Heart right ventricle (tissue), 16 donors: ENCODE data around the gene PRKAG3. TPM values are rescaled to one million over a fixed set of nuclear protein-coding genes. Genes with fewer than 3 reads are reported as not detected.
"Not testable (repeated sequence)": the region's sequence is repeated elsewhere in the genome, so short reads cannot be mapped to it uniquely, and the experiment has no call there.

Source experiments
- ATAC-seq, 8 donors: fragments of 200-7000 bp; cut with Tn5 transposase; one replicate each; pipeline ENCODE4 v1.9.1; 2020; ENCODE audit warnings: mild to moderate bottlenecking in 8 of 8, moderate library complexity in 8 of 8, moderate number of reproducible peaks in 1 of 8
- DNase-seq, 2 donors: peaks; one replicate each; pipeline ENCODE4 v3.0.0-alpha.2; 2020
- H3K27ac ChIP-seq, 10 donors: fragments of 200-600 bp; sonication (generic) in 2 of 10; one replicate each; pipeline versions ENCODE4 v1.5.0 to v1.8.0; 2020 to 2022; ENCODE audit warnings: mild to moderate bottlenecking in 3 of 10
- H3K27me3 ChIP-seq, 7 donors: fragments of 200-600 bp; one replicate each; pipeline ENCODE4 v1.8.0; 2021 to 2022; ENCODE audit warnings: mild to moderate bottlenecking in 2 of 7
- H3K36me3 ChIP-seq, 9 donors: fragments of 200-600 bp; sonication (generic) in 1 of 9; one replicate each; pipeline versions ENCODE4 v1.5.0 to v1.8.0; 2020 to 2022; ENCODE audit warnings: mild to moderate bottlenecking in 2 of 9
- H3K4me1 ChIP-seq, 9 donors: fragments of 200-600 bp; sonication (generic) in 1 of 9; one replicate each; pipeline versions ENCODE4 v1.5.0 to v1.8.0; 2020 to 2022; ENCODE audit warnings: mild to moderate bottlenecking in 4 of 9
- H3K4me3 ChIP-seq, 10 donors: fragments of 200-600 bp; sonication (generic) in 2 of 10; one replicate each; pipeline versions ENCODE4 v1.5.0 to v1.8.0; 2020 to 2022; ENCODE audit warnings: mild to moderate bottlenecking in 7 of 10, moderate library complexity in 2 of 10
- H3K9me3 ChIP-seq, 11 donors: fragments of 200-600 bp in 10 of 11; sonication (generic) in 2 of 11; one replicate each; pipeline versions ENCODE4 v1.5.0 to v1.8.0; 2013 to 2022; ENCODE audit warnings: mild to moderate bottlenecking in 2 of 11, control low read depth in 1 of 11, moderate library complexity in 1 of 11
- WGBS, 2 donors: extraction: QIAGEN DNeasy Blood & Tissue Kit; methylation state at CpG; one replicate each; pipeline ENCODE4 v1.1.7; 2013; ENCODE audit warnings: inconsistent platforms in 1 of 2; 5-methylcytosine and 5-hydroxymethylcytosine counted together
- intact Hi-C, 10 donors: fragments of 100-400 bp; cut with DNase I; formaldehyde crosslinking; loops; one replicate each; pipeline versions ENCODE4 v1.11.1 to v1.14.2; 2022
- microRNA-seq, 2 donors: library from miRNA; unstranded; fragments of <30 nt; microRNA quantifications; one replicate each; pipeline ENCODE4 v1.2.0, GENCODE V29; 2021
- polyA plus RNA-seq, 2 donors: library from polyadenylated mRNA; stranded (reverse); fragments of 200-250 nt; gene quantifications; one replicate each; pipeline ENCODE4 v1.2.3, GENCODE V29; 2013
- total RNA-seq, 10 donors: library from RNA; stranded (reverse); fragmentation: NEBNext Ultra II Directional in 3 of 10; extraction: Animal tissue kit (Norgen Biotek cat#: 25700) in 3 of 10; gene quantifications; one replicate each; pipeline versions ENCODE4 v1.2.1 to v1.2.4, GENCODE V29; 2021 to 2023
- TF ChIP-seq, protein P1 (sequence below), 9 donors: fragments of 200-600 bp; sonication (generic) in 2 of 9; IDR thresholded peaks; one replicate each; pipeline versions ENCODE4 v1.5.0 to v1.8.0; 2021 to 2022; ENCODE audit warnings: antibody characterized with exemption in 9 of 9, mild to moderate bottlenecking in 5 of 9, moderate library complexity in 1 of 9
- donor health status: Arrhythmogenic right ventricular cardiomyopathy.
- donor health status: ischemic (EF 13 %, LVEDD 7.1; RV severe dilation, severe dysfunction).
- donor health status: healthy with polysubstance abuse.
- donor health status: DM: no; HTN: yes; CAD: no.
- donor health status: DM: no; HTN: no; CAD: no.
- donor health status: ischemic (EF 25% LVEDD 6.9; RV normal size, moderate dysfunction).
- donor health status: ischemic (EF 25% LVEDD 5.7; RV mildly dilated, moderate dysfunction).
- donor health status: healthy.
- donor health status: DM: yes; HTN: yes; CAD: no.
- donor health status: Ischemic cardiomyopathy.
- donor health status: ischemic (EF 35%, LVEDD 5.7; RV mildly dilated, moderate dysfunction).
- donor health status: nonischemic (EF 11% LVEDD 7.7; RV severe dilation, severe dysfunction).
- donor health status: DM: yes; HTN: yes; CAD: no.
- donor health status: PGD.
- donor health status: ischemic (EF 29% LVEDD 5.4; RV normal size, mild dysfunction).
- donor health status: nonischemic (EF 23%, LVEDD 6.1; RV moderate dilation, normal function).

The PRKAG3 gene
- total and polyA plus RNA-seq, 12 donors, result 0.03 to 0.19 (median 0.12) TPM; not detected in 8

GRCh38 chr2:218773881-218774280 is 57.7 kb downstream of the PRKAG3 start:
- DNase-seq (no peak), ATAC-seq (no peak)
- H3K4me3 ChIP-seq, result no peak overlapping the region
- H3K9me3 ChIP-seq, result peaks cover 0 to 15% (median 0%) of the 10 kb centered on the region in 11 donors
- H3K36me3 ChIP-seq, result no peaks in the 10 kb centered on the region
- H3K4me1 ChIP-seq, result no peaks in the 10 kb centered on the region
- intact Hi-C loops, result no loop called here
- no peaks in the 10 kb centered on the region for H3K27me3 ChIP-seq
- WGBS, 2 donors, result 99 to 100% methylated on average over 2 of the region's 2 CpGs
- TF ChIP-seq, protein P1, sequence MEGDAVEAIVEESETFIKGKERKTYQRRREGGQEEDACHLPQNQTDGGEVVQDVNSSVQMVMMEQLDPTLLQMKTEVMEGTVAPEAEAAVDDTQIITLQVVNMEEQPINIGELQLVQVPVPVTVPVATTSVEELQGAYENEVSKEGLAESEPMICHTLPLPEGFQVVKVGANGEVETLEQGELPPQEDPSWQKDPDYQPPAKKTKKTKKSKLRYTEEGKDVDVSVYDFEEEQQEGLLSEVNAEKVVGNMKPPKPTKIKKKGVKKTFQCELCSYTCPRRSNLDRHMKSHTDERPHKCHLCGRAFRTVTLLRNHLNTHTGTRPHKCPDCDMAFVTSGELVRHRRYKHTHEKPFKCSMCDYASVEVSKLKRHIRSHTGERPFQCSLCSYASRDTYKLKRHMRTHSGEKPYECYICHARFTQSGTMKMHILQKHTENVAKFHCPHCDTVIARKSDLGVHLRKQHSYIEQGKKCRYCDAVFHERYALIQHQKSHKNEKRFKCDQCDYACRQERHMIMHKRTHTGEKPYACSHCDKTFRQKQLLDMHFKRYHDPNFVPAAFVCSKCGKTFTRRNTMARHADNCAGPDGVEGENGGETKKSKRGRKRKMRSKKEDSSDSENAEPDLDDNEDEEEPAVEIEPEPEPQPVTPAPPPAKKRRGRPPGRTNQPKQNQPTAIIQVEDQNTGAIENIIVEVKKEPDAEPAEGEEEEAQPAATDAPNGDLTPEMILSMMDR (IDR thresholded peaks at IDR 0.05), result no peak
- H3K27ac ChIP-seq, result no peak overlapping the region

DNA sequence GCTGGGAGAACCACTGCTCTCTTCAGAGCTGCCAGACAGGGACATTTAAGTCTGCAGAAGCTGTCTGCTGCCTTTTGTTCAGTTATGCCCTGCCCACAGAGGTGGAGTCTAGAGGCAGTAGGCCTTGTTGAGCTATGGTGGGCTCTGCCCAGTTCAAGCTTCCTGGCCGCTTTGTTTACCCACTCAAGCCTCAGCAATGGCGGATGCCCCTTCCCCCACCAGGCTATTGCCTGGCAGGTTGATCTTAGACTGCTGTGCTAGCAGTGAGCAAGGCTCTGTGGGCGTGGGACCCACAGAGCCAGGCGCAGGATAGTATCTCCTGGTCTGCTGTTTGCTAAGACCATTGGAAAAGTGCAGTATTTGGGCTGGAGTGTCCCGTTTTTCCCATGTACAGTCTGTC is 58.8 kb downstream of the PRKAG3 start:
- DNase-seq, H3K4me1 ChIP-seq, H3K27ac ChIP-seq, ATAC-seq, H3K27me3 ChIP-seq, H3K4me3 ChIP-seq, intact Hi-C loops, H3K36me3 ChIP-seq: not testable (repeated sequence)
- H3K9me3 ChIP-seq, result peaks cover 0 to 14% (median 0%) of the 10 kb centered on the region in 11 donors
- WGBS, 2 donors, result 90 to 94% methylated on average over 5 of the region's 5 CpGs

Small RNA genes lying within 50 kb of the gene (microRNA-seq; reads per million reads assigned to microRNA genes)
- 0 reads per million in 2 donors for gene MIR9500

Other genes with a start within 250 kb of the PRKAG3 start
- 1 to 10 TPM in 6 of 10 donors, under 1 TPM in 4; 0.42 to 2.3 (median 1.1) TPM for gene PLCD4, start 223.9 kb downstream of the PRKAG3 start, total RNA-seq
- gene PLCD4, start 223.9 kb downstream of the PRKAG3 start, polyA plus RNA-seq, result under 1 TPM; 0.23 to 0.59 TPM
- gene ZNF142, start 172.2 kb downstream of the PRKAG3 start, total RNA-seq, result 10 to 100 TPM; 17.9 to 29.5 (median 22.9) TPM
- gene ZNF142, start 172.2 kb downstream of the PRKAG3 start, polyA plus RNA-seq, result 10 to 100 TPM in 1 of 2 donors, 1 to 10 TPM in 1; 4.4 to 10.2 TPM
- gene BCS1L, start 172.1 kb downstream of the PRKAG3 start, total RNA-seq, result 10 to 100 TPM; 34.8 to 53.8 (median 44.6) TPM
- gene BCS1L, start 172.1 kb downstream of the PRKAG3 start, polyA plus RNA-seq, result 10 to 100 TPM; 52.8 to 84.2 TPM
- gene RNF25, start 159.8 kb downstream of the PRKAG3 start, total RNA-seq, result 10 to 100 TPM; 13.5 to 20.3 (median 16.3) TPM
- gene RNF25, start 159.8 kb downstream of the PRKAG3 start, polyA plus RNA-seq, result 10 to 100 TPM; 18.1 to 25.4 TPM
- 10 to 100 TPM in 1 of 10 donors, 1 to 10 TPM in 9; 4.2 to 16.0 (median 6.5) TPM for gene STK36, start 159.7 kb downstream of the PRKAG3 start, total RNA-seq
- gene STK36, start 159.7 kb downstream of the PRKAG3 start, polyA plus RNA-seq, result 10 to 100 TPM in 1 of 2 donors, 1 to 10 TPM in 1; 7.5 to 18.8 TPM
- 1 to 10 TPM; 4.3 to 8.2 (median 6.4) TPM for gene TTLL4, start 121.0 kb downstream of the PRKAG3 start, total RNA-seq
- 10 to 100 TPM in 1 of 2 donors, 1 to 10 TPM in 1; 7.3 to 10.3 TPM for gene TTLL4, start 121.0 kb downstream of the PRKAG3 start, polyA plus RNA-seq
- gene CYP27A1, start 49.7 kb downstream of the PRKAG3 start, total RNA-seq, result 10 to 100 TPM in 2 of 10 donors, 1 to 10 TPM in 8; 3.7 to 12.8 (median 7.1) TPM
- gene CYP27A1, start 49.7 kb downstream of the PRKAG3 start, polyA plus RNA-seq, result 1 to 10 TPM; 8.9 to 9.1 TPM
- 1 to 10 TPM in 3 of 10 donors, under 1 TPM in 7; 0.15 to 2.9 (median 0.67) TPM for gene WNT6, start 28.0 kb upstream of the PRKAG3 start, total RNA-seq
- 1 to 10 TPM; 1.1 to 3.0 TPM for gene WNT6, start 28.0 kb upstream of the PRKAG3 start, polyA plus RNA-seq
- under 1 TPM in 2 of 10 donors, not detected in 8; 0.28 to 0.56 TPM for gene WNT10A, start 49.0 kb upstream of the PRKAG3 start, total RNA-seq
- gene WNT10A, start 49.0 kb upstream of the PRKAG3 start, polyA plus RNA-seq, result under 1 TPM; 0.01 to 0.07 TPM
- under 1 TPM in 1 of 10 donors, not detected in 9; 0.09 TPM for gene CDK5R2, start 127.9 kb upstream of the PRKAG3 start, total RNA-seq
- gene CDK5R2, start 127.9 kb upstream of the PRKAG3 start, polyA plus RNA-seq, result not detected
- not detected for gene FEV, start 153.4 kb upstream of the PRKAG3 start, total RNA-seq
- not detected for gene FEV, start 153.4 kb upstream of the PRKAG3 start, polyA plus RNA-seq
- gene CRYBA2, start 161.6 kb upstream of the PRKAG3 start, total RNA-seq, result not detected
- not detected for gene CRYBA2, start 161.6 kb upstream of the PRKAG3 start, polyA plus RNA-seq
- gene CFAP65, start 209.7 kb upstream of the PRKAG3 start, total RNA-seq, result not detected
- not detected for gene CFAP65, start 209.7 kb upstream of the PRKAG3 start, polyA plus RNA-seq
- under 1 TPM in 1 of 10 donors, not detected in 9; 0.16 TPM for gene IHH, start 229.1 kb upstream of the PRKAG3 start, total RNA-seq
- under 1 TPM in 1 of 2 donors, not detected in 1; 0.03 TPM for gene IHH, start 229.1 kb upstream of the PRKAG3 start, polyA plus RNA-seq